Dendritic cell treated with granulocyte-macrophage colony-stimulating factor and Interleukin-4, amounts not matched to agents 40 ng/mL and 50 ng/mL, for 4 days (primary cell): ENCODE measurements around the gene UBD.

Source experiments
- H3K27ac Mint-ChIP-seq: one replicate; pipeline ENCODE4 v1.8.0; 2022; ENCODE audit warnings: mild to moderate bottlenecking, mixed read lengths
- H3K27me3 Mint-ChIP-seq: one replicate; pipeline ENCODE4 v1.8.0; 2022; ENCODE audit warnings: mild to moderate bottlenecking, mixed read lengths
- H3K36me3 Mint-ChIP-seq: one replicate; pipeline ENCODE4 v1.8.0; 2022; ENCODE audit warnings: low read depth, mixed read lengths
- H3K4me1 Mint-ChIP-seq: one replicate; pipeline ENCODE4 v1.8.0; 2022; ENCODE audit warnings: low read depth, mixed read lengths
- H3K4me3 Mint-ChIP-seq: one replicate; pipeline ENCODE4 v1.8.0; 2022; ENCODE audit warnings: mild to moderate bottlenecking, moderate library complexity, mixed read lengths
- H3K9me3 Mint-ChIP-seq: one replicate; pipeline ENCODE4 v1.8.0; 2022; ENCODE audit warnings: mixed read lengths
- intact Hi-C: fragments of 100-400 bp; cut with micrococcal nuclease; formaldehyde crosslinking; loops from one replicate; pipeline ENCODE4 v1.15.0; 2022

Gene UBD

DNA sequence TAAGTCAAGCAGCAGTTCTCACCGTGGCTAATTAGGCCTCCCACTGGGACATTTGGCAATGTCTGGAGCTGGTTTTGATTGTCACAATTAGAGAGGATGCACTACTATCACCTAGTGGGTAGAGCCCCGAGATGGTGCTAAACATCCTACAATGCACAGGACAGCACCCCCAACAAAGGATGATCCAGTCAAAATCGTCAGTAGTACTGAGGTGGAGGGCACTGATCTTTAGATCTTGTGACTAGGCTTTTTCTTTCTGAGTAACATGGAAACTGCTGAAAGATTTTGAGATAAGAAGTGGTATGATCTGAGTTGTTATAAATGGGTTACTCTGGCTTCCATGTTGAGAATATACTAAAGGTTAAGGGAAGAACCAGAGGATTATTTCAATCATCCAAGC lies 12.0 kb downstream of the UBD start:
- Mint-ChIP-seq H3K27ac (no peak overlapping the region), H3K27me3 (peaks cover 9% of the 10 kb centered on the region), H3K4me1 (no peaks in the 10 kb centered on the region), H3K36me3 (no peaks in the 10 kb centered on the region), H3K4me3 (no peak overlapping the region), H3K9me3 (no peaks in the 10 kb centered on the region)
- intact Hi-C loops: no loop called here

GRCh38 chr6:29537714-29538403 lies 21.7 kb downstream of the UBD start:
- Mint-ChIP-seq H3K27ac (no peak overlapping the region), H3K27me3 (peaks cover 2% of the 10 kb centered on the region)
- intact Hi-C loops: no loop called here

DNA sequence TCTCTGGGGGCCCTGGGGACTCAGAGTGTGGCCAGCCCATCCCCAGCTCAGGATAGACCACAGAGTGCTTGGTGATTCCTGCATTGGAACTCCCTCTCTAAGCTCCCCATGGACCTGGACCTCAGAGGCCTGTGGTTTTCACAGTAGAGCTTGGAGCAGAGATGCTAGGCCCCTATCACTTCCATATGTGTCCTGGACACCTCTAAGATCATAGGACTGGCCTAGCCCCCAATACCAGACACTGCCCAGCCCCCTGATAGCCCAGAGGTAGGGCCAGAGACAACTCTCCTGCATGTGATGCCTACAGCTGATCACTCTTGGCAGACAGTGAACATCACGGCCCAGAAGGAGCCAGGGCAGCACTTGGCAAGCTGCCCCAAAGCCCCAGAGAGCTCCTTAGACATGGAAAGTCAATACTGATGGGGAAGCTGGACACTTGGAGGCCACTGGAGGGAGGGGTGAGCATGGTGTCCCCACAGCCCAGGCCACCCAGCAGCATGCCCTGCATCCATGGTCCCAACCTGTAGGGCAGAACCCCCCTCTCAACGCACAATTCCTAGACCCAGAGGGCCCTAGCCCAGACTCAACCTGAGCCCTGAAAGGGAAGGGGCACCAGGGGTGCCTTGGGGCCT lies 27.1 kb downstream of the UBD start:
- no peaks in the 10 kb centered on the region for H3K27me3 Mint-ChIP-seq
- no peaks in the 10 kb centered on the region for H3K4me1 Mint-ChIP-seq
- H3K36me3 Mint-ChIP-seq: no peaks in the 10 kb centered on the region
- intact Hi-C loops: no loop called here
- H3K9me3 Mint-ChIP-seq: no peaks in the 10 kb centered on the region
- H3K27ac Mint-ChIP-seq: no peak overlapping the region
- no peak overlapping the region for H3K4me3 Mint-ChIP-seq

More at GRCh38 chr6:29537714-29538403, 21.7 kb downstream of the UBD start:
- H3K9me3 Mint-ChIP-seq: no peaks in the 10 kb centered on the region
- H3K36me3 Mint-ChIP-seq: no peaks in the 10 kb centered on the region
- H3K4me3 Mint-ChIP-seq: no peak overlapping the region
- H3K4me1 Mint-ChIP-seq: no peaks in the 10 kb centered on the region

DNA sequence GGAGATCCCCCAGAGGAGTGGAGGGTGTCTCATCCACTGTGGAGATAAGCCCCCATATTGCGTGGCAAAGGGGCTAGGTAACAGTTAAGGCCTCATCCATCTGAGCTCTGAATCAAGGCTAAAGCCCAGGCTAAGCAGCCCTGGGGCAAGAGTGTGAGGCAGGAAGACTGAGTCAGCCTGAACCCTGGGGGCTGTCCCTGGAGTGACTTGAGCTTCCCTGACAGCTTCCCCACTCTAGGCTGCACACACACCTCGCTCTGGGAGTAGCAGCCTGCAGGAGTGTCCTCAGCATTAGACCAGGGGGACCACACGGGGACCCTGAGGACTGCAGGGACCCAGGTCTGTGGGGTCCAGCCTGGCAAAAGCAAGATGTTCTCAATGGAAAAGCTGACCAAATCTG lies 27.9 kb downstream of the UBD start:
- no peaks in the 10 kb centered on the region for H3K36me3 Mint-ChIP-seq
- H3K27me3 Mint-ChIP-seq: no peaks in the 10 kb centered on the region
- H3K4me1 Mint-ChIP-seq: no peaks in the 10 kb centered on the region
- H3K9me3 Mint-ChIP-seq: no peaks in the 10 kb centered on the region
- H3K4me3 Mint-ChIP-seq: no peak overlapping the region
- no peak overlapping the region for H3K27ac Mint-ChIP-seq
- intact Hi-C loops: no loop called here

DNA sequence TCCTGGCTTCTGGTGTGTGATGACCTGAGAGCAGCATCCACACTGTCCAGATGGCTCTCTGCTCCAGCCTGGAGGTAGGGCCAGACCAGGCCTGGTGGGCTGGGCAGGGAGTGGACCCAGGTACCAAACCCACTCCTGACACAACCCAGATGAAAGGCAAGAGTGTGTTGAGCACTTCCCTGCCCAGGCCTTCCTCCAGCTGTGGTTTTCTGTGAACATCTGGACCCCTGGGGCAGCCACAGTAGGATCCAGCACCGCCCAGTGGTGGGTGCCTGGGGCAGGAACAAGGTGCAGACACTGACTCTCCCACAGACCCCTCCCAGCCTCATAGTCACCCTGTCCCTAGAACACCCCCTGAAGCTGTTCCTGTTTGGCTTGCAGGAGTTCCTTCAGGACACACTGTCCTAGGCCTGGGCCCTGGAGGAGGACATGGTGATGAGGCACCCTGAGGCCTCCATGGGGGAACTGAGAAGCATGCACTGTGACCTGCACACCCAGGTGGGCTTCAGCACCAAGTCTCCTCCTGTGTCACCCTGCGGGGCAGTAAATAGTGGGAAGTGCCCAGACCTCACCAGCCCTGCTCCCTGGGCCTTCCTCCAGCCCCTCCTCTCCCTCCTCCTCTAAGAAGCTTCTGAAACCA lies 28.7 kb downstream of the UBD start:
- no peaks in the 10 kb centered on the region for H3K27me3 Mint-ChIP-seq
- H3K9me3 Mint-ChIP-seq: no peaks in the 10 kb centered on the region
- no peaks in the 10 kb centered on the region for H3K4me1 Mint-ChIP-seq
- H3K4me3 Mint-ChIP-seq: no peak overlapping the region
- no peak overlapping the region for H3K27ac Mint-ChIP-seq
- intact Hi-C loops: no loop called here
- no peaks in the 10 kb centered on the region for H3K36me3 Mint-ChIP-seq

- Mint-ChIP-seq H3K4me1 (no peaks in the 10 kb centered on the region), H3K36me3 (no peaks in the 10 kb centered on the region), H3K9me3 (no peaks in the 10 kb centered on the region), H3K27ac (no peak overlapping the region), H3K4me3 (no peak overlapping the region), H3K27me3 (no peaks in the 10 kb centered on the region)
- intact Hi-C loops: no loop called here
These were observed 29.6 kb downstream of the UBD start for GRCh38 chr6:29529956-29530355.

DNA sequence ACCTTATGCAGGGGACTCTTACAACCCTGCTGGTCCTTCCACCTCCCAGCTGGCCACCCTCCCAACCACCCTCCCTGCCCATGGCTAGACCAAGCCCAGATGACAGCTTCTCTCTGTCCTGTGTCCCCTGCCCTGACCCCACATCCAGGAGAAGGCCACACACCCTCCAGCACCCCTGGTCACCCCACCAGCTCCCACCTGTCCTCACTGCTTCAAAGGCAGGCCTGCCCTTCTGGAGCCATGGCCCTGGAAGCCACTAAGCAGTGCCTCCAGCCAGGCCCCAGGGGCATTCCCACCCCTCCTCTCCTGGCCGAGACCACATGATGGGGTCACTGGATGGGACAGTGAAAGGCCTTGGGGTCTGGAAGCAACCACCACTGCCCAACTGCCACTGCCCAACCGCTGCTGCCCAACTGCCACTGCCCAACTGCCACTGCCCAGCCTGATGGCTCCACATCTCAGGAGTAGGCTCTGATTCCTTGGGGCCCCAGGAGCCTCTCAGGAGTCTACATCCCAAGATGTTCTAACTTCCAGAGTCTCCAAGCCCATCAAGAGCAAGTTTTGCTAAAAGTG lies 30.5 kb downstream of the UBD start:
- Mint-ChIP-seq H3K27me3 (no peaks in the 10 kb centered on the region), H3K4me1 (no peaks in the 10 kb centered on the region), H3K9me3 (no peaks in the 10 kb centered on the region), H3K4me3 (no peak overlapping the region), H3K36me3 (no peaks in the 10 kb centered on the region), H3K27ac (no peak overlapping the region)
- intact Hi-C loops: no loop called here

DNA sequence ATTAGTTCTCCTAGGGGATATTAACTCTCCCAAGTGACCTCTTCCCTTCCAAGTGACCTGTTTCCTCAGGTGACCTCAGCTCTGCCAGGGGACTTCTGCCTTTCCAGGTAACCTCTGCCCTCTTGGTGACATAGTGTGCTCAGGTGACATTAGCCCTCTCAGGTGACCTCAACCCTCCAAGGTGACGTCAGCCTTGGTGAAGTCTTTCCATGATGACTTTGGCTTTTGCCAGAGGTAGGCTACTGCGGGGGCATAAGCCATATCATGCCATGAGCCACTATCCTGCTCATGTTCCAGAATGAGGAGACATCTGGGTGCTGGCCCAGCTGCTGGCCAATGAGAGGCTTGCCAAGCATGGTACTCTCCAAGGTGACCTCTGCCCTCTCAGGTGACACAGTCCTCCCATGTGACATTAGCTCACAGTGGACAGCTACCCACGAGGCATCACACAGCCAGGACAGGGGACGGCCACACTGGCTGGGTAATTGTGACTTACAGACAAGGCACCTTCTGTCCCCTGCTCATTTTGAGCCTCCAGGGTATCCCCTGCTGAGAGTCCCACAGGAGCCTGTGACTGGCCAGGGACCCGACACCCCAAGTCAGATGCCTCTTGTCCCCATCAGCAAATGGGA lies 31.1 kb downstream of the UBD start:
- Mint-ChIP-seq H3K9me3 (no peaks in the 10 kb centered on the region), H3K27ac (no peak overlapping the region), H3K4me3 (no peak overlapping the region), H3K27me3 (no peaks in the 10 kb centered on the region), H3K36me3 (no peaks in the 10 kb centered on the region), H3K4me1 (no peaks in the 10 kb centered on the region)
- intact Hi-C loops: no loop called here

- H3K27ac Mint-ChIP-seq: no peak overlapping the region
- H3K4me1 Mint-ChIP-seq: no peaks in the 10 kb centered on the region
- H3K27me3 Mint-ChIP-seq: no peaks in the 10 kb centered on the region
- no peaks in the 10 kb centered on the region for H3K36me3 Mint-ChIP-seq
- H3K9me3 Mint-ChIP-seq: peaks cover 7% of the 10 kb centered on the region
- intact Hi-C loops: no loop called here
- H3K4me3 Mint-ChIP-seq: no peak overlapping the region
These were observed 32.0 kb downstream of the UBD start for GRCh38 chr6:29527564-29527963.

DNA sequence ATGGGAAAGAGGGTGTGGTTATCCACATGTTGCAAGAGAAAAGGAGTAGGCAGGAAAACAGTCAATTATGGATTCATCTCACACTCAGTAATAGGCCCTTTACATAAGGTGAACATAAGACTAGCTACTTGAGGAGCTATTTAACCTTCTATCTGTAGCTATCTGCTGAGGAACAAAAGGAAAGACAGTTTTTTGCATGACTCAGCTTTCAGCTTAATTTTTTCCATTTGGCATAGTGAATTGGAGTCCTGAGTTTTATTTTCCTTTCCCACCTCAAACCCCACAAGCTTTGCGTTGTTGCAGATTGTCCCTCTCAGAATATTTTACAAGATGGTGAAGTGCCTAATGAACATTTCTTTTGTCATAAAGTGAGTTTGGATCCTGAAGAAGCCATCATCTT lies 32.4 kb downstream of the UBD start:
- no peaks in the 10 kb centered on the region for H3K36me3 Mint-ChIP-seq
- no peak overlapping the region for H3K4me3 Mint-ChIP-seq
- peaks cover 9% of the 10 kb centered on the region for H3K9me3 Mint-ChIP-seq
- no peaks in the 10 kb centered on the region for H3K27me3 Mint-ChIP-seq
- intact Hi-C loops: no loop called here
- no peaks in the 10 kb centered on the region for H3K4me1 Mint-ChIP-seq
- no peak overlapping the region for H3K27ac Mint-ChIP-seq

GRCh38 chr6:29525311-29525639 lies 34.3 kb downstream of the UBD start:
- H3K27ac Mint-ChIP-seq: no peak overlapping the region
- no peaks in the 10 kb centered on the region for H3K4me1 Mint-ChIP-seq
- no peak overlapping the region for H3K4me3 Mint-ChIP-seq
- no peaks in the 10 kb centered on the region for H3K27me3 Mint-ChIP-seq
- intact Hi-C loops: no loop called here
- H3K9me3 Mint-ChIP-seq: peaks cover 9% of the 10 kb centered on the region
- no peaks in the 10 kb centered on the region for H3K36me3 Mint-ChIP-seq

GRCh38 chr6:29524444-29525310 lies 34.9 kb downstream of the UBD start:
- intact Hi-C loops: no loop called here
- H3K27me3 Mint-ChIP-seq: no peaks in the 10 kb centered on the region

GRCh38 chr6:29524044-29524443 lies 35.5 kb downstream of the UBD start:
- intact Hi-C loops: no loop called here
- Mint-ChIP-seq H3K4me1 (no peaks in the 10 kb centered on the region), H3K36me3 (no peaks in the 10 kb centered on the region), H3K9me3 (peaks cover 9% of the 10 kb centered on the region), H3K27ac (no peak overlapping the region), H3K4me3 (no peak overlapping the region), H3K27me3 (no peaks in the 10 kb centered on the region)

More at GRCh38 chr6:29524444-29525310, 34.9 kb downstream of the UBD start:
- H3K36me3 Mint-ChIP-seq: no peaks in the 10 kb centered on the region
- H3K4me1 Mint-ChIP-seq: no peaks in the 10 kb centered on the region
- no peak overlapping the region for H3K4me3 Mint-ChIP-seq
- H3K27ac Mint-ChIP-seq: no peak overlapping the region
- peaks cover 9% of the 10 kb centered on the region for H3K9me3 Mint-ChIP-seq
